HCT116 (cell line): ENCODE results near the gene SLC12A7. TPM values are rescaled to one million over a fixed set of nuclear protein-coding genes. Genes with fewer than 3 reads are reported as not detected.

ENCODE experiments used
- ATAC-seq: fragments of 200-7000 bp; cut with Tn5 transposase; 2 replicates; pipeline ENCODE4 v1.9.1; 2020; ENCODE audit warnings: mild to moderate bottlenecking, moderate library complexity
- BruUV-seq: library from RNA; stranded (reverse); fragments of 400-500 nt; replicated peaks from 2 replicates; lab custom pipeline; 2021; lab: Mats Ljungman, UMichigan
- CTCF ChIA-PET: fragments of 300-600 bp; sonication (Branson Sonifier 250); formaldehyde crosslinking; loops from one replicate; lab custom pipeline; 2021; ENCODE audit warnings: antibody characterized with exemption; lab: Charles Lee
- POLR2A ChIA-PET: fragments of 300-600, 350-600 bp; sonication (Branson Sonifier 250); formaldehyde crosslinking; loops from one replicate; lab custom pipeline; 2021; ENCODE audit warnings: antibody characterized with exemption; lab: Charles Lee
- RAD21 ChIA-PET, 2 experiments: fragments of 300-600 bp; sonication (Branson Sonifier 250); formaldehyde crosslinking; loops; one replicate each; lab custom pipeline; 2023; ENCODE audit warnings: low total read pairs in 2 of 2; ENCODE audit not compliant: uncharacterized antibody in 2 of 2, unreplicated experiment in 2 of 2, low non-redundant PET in 1 of 2; lab: Charles Lee
- DNase-seq: peaks from one replicate; pipeline ENCODE4 v3.0.0-alpha.2; 2010; ENCODE audit warnings: low read depth, low spot score
- H2AFZ ChIP-seq: fragments of 200-600 bp; shearing (Covaris generic), sonication (generic); 2 replicates; pipeline ENCODE4 v1.6.1; 2017; ENCODE audit warnings: low read depth, mixed run types, mixed read lengths, antibody characterized with exemption, low read length; ENCODE audit not compliant: poor library complexity, severe bottlenecking
- H3K27ac ChIP-seq: 2 replicates; pipeline ENCODE4 v1.5.1; 2012; ENCODE audit warnings: low read depth, low read length
- H3K27me3 ChIP-seq: fragments of 200-600 bp; sonication (generic); 2 replicates; pipeline ENCODE4 v1.6.1; 2016; ENCODE audit warnings: mixed run types, low read length, mixed read lengths; ENCODE audit not compliant: insufficient read depth
- H3K36me3 ChIP-seq, 2 experiments: fragments of 200-500 bp in 1 of 2; fragments of 200-600 bp in 1 of 2; sonication (Bioruptor generic) in 1 of 2; sonication (generic) in 1 of 2; 2 replicates each; pipeline versions ENCODE4 v1.5.1 to v1.6.1; 2014 to 2016; ENCODE audit warnings: low read length in 2 of 2, inconsistent platforms in 1 of 2, mixed read lengths in 1 of 2, mixed run types in 1 of 2; ENCODE audit not compliant: insufficient read depth in 2 of 2, control insufficient read depth in 1 of 2
- H3K4me1 ChIP-seq, 2 experiments: fragments of 200-600 bp in 1 of 2; sonication (generic) in 1 of 2; 2 replicates each; pipeline versions ENCODE4 v1.5.1 to v1.6.1; 2012 to 2017; ENCODE audit warnings: low read length in 2 of 2, inconsistent platforms in 1 of 2, mild to moderate bottlenecking in 1 of 2, mixed read lengths in 1 of 2, mixed run types in 1 of 2, moderate library complexity in 1 of 2; ENCODE audit not compliant: insufficient read depth in 2 of 2, control insufficient read depth in 1 of 2
- H3K4me2 ChIP-seq: fragments of 200-600 bp; sonication (generic); 2 replicates; pipeline ENCODE4 v1.6.1; 2017; ENCODE audit warnings: mixed run types, low read length, mixed read lengths
- H3K4me3 ChIP-seq, 2 experiments: fragments of 200-600 bp in 1 of 2; sonication (generic) in 1 of 2; replicated peaks in 1 of 2; 2 replicates each; pipeline ENCODE4 v1.5.1; 2011 to 2016; ENCODE audit warnings: low read length in 2 of 2, control low read depth in 1 of 2, low read depth in 1 of 2, mild to moderate bottlenecking in 1 of 2, mixed read lengths in 1 of 2, mixed run types in 1 of 2
- H3K79me2 ChIP-seq: fragments of 200-600 bp; sonication (generic); 2 replicates; pipeline ENCODE4 v1.6.1; 2017; ENCODE audit warnings: mild to moderate bottlenecking, mixed run types, low read length, moderate library complexity, mixed read lengths; ENCODE audit not compliant: insufficient read depth
- H3K9ac ChIP-seq: fragments of 200-600 bp; sonication (generic); 2 replicates; pipeline ENCODE4 v1.6.1; 2016; ENCODE audit warnings: low read length, mixed read lengths
- H3K9me2 ChIP-seq: fragments of 200-600 bp; sonication (generic), shearing (Covaris generic); 2 replicates; pipeline ENCODE4 v1.6.1; 2017; ENCODE audit warnings: mixed run types, mild to moderate bottlenecking, moderate library complexity; ENCODE audit not compliant: insufficient read depth
- H3K9me3 ChIP-seq, 2 experiments: fragments of 200-500 bp in 1 of 2; fragments of 200-600 bp in 1 of 2; sonication (Bioruptor generic) in 1 of 2; sonication (generic) in 1 of 2; 2 replicates each; pipeline ENCODE4 v1.6.1; 2014 to 2017; ENCODE audit warnings: low read length in 2 of 2, mixed read lengths in 2 of 2, inconsistent platforms in 1 of 2, low read depth in 1 of 2, mild to moderate bottlenecking in 1 of 2, mixed run types in 1 of 2, moderate library complexity in 1 of 2; ENCODE audit not compliant: control insufficient read depth in 1 of 2, insufficient read depth in 1 of 2
- H4K20me1 ChIP-seq: fragments of 200-600 bp; sonication (generic), shearing (Covaris generic); 2 replicates; pipeline ENCODE4 v1.6.1; 2017; ENCODE audit warnings: mixed run types, mild to moderate bottlenecking, moderate library complexity; ENCODE audit not compliant: insufficient read depth
- ATF3 ChIP-seq: IDR thresholded peaks from 2 replicates; pipeline ENCODE4 v1.6.1; 2012
- CBX3 ChIP-seq: IDR thresholded peaks from 2 replicates; pipeline ENCODE4 v1.6.1; 2012; ENCODE audit warnings: low read depth
- CEBPB ChIP-seq: IDR thresholded peaks from 2 replicates; pipeline ENCODE4 v1.6.1; 2012; ENCODE audit warnings: low read depth
- CTCF ChIP-seq, 3 experiments: fragments of 200-600 bp in 1 of 3; sonication (generic) in 1 of 3; IDR thresholded peaks in 2 of 3; conservative IDR thresholded peaks in 1 of 3; 2 replicates each; pipeline ENCODE4 v1.5.1; 2012 to 2017; ENCODE audit warnings: low read depth in 2 of 3, low read length in 2 of 3, antibody characterized with exemption in 1 of 3, borderline replicate concordance in 1 of 3, control low read depth in 1 of 3, mild to moderate bottlenecking in 1 of 3, mixed read lengths in 1 of 3, mixed run types in 1 of 3, moderate library complexity in 1 of 3; ENCODE audit not compliant: insufficient read depth in 1 of 3
- EZH2 ChIP-seq: fragments of 200-600 bp; sonication (generic); IDR thresholded peaks from 2 replicates; pipeline ENCODE4 v1.6.1; 2017; ENCODE audit warnings: antibody characterized with exemption, mixed run types
- EZH2phosphoT487 ChIP-seq: fragments of 200-600 bp; IDR thresholded peaks from 2 replicates; pipeline ENCODE4 v1.6.1; 2018; ENCODE audit warnings: antibody characterized with exemption, borderline replicate concordance
- FOSL1 ChIP-seq: IDR thresholded peaks from 2 replicates; pipeline ENCODE4 v1.6.1; 2012; ENCODE audit warnings: low read depth
- JUND ChIP-seq: IDR thresholded peaks from 2 replicates; pipeline ENCODE4 v1.6.1; 2012
- POLR2A ChIP-seq: IDR thresholded peaks from 2 replicates; pipeline ENCODE4 v1.7.0; 2011; ENCODE audit warnings: borderline replicate concordance; ENCODE audit not compliant: insufficient read depth, insufficient read length; ENCODE audit errors: extremely low read depth
- REST ChIP-seq: IDR thresholded peaks from 2 replicates; pipeline ENCODE4 v1.6.1; 2012; ENCODE audit warnings: low read depth
- SIN3A ChIP-seq: IDR thresholded peaks from 2 replicates; pipeline ENCODE4 v1.6.1; 2012; ENCODE audit warnings: low read depth
- SP1 ChIP-seq: IDR thresholded peaks from 2 replicates; pipeline ENCODE4 v1.6.1; 2012; ENCODE audit warnings: low read depth
- SRF ChIP-seq: IDR thresholded peaks from 2 replicates; pipeline ENCODE4 v1.6.1; 2012; ENCODE audit warnings: low read depth
- TCF7L2 ChIP-seq: IDR thresholded peaks from 2 replicates; pipeline ENCODE4 v1.7.0; 2011; ENCODE audit warnings: borderline replicate concordance, inconsistent platforms; ENCODE audit not compliant: insufficient read depth, insufficient read length; ENCODE audit errors: extremely low read depth
- intact Hi-C: fragments of 100-400 bp; cut with micrococcal nuclease; formaldehyde crosslinking; loops from 2 replicates; pipeline ENCODE4 v1.10.0; 2022
- total RNA-seq: library from RNA; stranded (reverse); gene quantifications from one replicate; pipeline ENCODE4 v1.2.1, GENCODE V29; 2021; ENCODE audit not compliant: unreplicated experiment

Gene SLC12A7
- total RNA-seq, 1 experiment from 2014 or later: 29.6 TPM

GRCh38 chr5:1075555-1075881 lies 36.3 kb downstream of the SLC12A7 start:
- CTCF ChIA-PET: no interaction called here
- no peak overlapping the region for H2AFZ ChIP-seq
- BruUV-seq: no TSS peak
- intact Hi-C loops: no loop called here
- H3K36me3 ChIP-seq: no peaks in the 10 kb centered on the region; a peak in 1 of 4 replicates
- no peaks in the 10 kb centered on the region for H3K4me1 ChIP-seq
- no peaks in the 10 kb centered on the region for H3K9me3 ChIP-seq
- POLR2A ChIA-PET: no interaction called here
- no peaks in the 10 kb centered on the region for H3K79me2 ChIP-seq
- no peak overlapping the region for H3K9ac ChIP-seq
- ATAC-seq (no peak), DNase-seq (no peak)
- H3K9me2 ChIP-seq: no peaks in the 10 kb centered on the region
- no peaks in the 10 kb centered on the region for H4K20me1 ChIP-seq
- RAD21 ChIA-PET: no interaction called here
- H3K27ac ChIP-seq: no peak overlapping the region
- TF ChIP-seq POLR2A: no peak
- no peak for TF ChIP-seq SP1
- no peak for TF ChIP-seq CTCF (IDR thresholded peaks at IDR 0.05 in 2 of 3, conservative IDR thresholded peaks at IDR 0.05 in 1 of 3; ENCODE audit: borderline replicate concordance in 1 of 3, insufficient read depth in 1 of 3, low read depth in 2 of 3, low read length in 2 of 3)
- TF ChIP-seq SRF: no peak
- no peak for TF ChIP-seq REST
- no peak for TF ChIP-seq EZH2phosphoT487
- no peak for TF ChIP-seq EZH2
- TF ChIP-seq JUND: no peak
- no peak for TF ChIP-seq ATF3
- TF ChIP-seq FOSL1: no peak
- TF ChIP-seq TCF7L2: no peak
- no peak for TF ChIP-seq CBX3
- no peak for TF ChIP-seq CEBPB
- TF ChIP-seq SIN3A: no peak
- no peak overlapping the region for H3K4me2 ChIP-seq
- no peaks in the 10 kb centered on the region for H3K27me3 ChIP-seq
- H3K4me3 ChIP-seq: no peak overlapping the region
